HG03039 (cell line): ENCODE results near the gene ROBO1.
"Not testable (repeated sequence)": the region's sequence is repeated elsewhere in the genome, so short reads cannot be mapped to it uniquely, and the experiment has no call there.

Source experiments
- ATAC-seq: cut with Tn5 transposase; IDR thresholded peaks from one replicate; pipeline ENCODE4 v1.9.1; 2021; ENCODE audit warnings: mild to moderate bottlenecking, moderate library complexity; ENCODE audit not compliant: unreplicated experiment

The ROBO1 gene

DNA sequence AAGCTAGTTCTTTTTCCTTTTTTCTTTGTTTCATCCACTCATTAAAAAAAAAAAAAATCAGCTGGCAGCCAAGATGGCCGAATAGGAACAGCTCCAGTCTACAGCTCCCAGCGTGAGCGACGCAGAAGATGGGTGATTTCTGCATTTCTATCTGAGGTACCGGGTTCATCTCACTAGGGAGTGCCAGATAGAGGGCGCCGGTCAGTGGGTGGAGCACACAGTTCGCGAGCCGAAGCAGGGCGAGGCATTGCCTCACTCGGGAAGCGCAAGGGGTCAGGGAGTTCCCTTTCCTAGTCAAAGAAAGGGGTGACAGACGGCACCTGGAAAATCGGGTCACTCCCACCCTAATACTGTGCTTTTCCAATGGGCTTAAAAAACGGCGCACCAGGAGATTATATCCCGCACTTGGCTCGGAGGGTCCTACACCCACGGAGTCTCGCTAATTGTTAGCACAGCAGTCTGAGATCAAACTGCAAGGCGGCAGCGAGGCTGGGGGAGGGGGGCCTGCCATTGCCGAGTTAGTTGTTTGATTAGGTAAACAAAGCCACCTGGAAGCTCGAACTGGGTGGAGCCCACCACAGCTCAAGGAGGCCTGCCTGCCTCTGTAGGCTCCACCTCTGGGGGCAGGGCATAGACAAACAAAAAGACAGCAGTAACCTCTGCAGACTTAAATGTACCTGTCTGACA is 1092.5 kb downstream of the ROBO1 start:
- ATAC-seq: not testable (repeated sequence)

- no peak for ATAC-seq
These were observed 1097.1 kb downstream of the ROBO1 start for GRCh38 chr3:78670746-78671145.

DNA sequence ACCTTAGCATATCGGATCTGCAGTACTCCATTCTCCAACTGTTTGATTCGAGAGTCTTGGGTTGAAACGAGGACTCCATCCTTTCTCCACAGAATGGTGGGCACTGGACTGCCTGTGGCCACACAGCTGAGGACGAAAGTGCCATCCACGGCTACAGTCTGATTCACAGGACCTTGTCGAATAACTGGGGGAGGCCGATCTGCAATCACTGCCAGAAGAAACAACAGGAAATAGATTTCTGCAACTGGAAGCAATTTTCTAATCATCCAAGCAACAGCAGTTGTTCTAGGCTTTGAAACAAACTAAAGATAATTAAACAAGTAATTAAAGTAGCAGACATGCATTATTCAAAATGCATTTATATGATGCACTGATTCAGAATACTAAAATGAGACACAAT is 1097.7 kb downstream of the ROBO1 start:
- no peak for ATAC-seq

DNA sequence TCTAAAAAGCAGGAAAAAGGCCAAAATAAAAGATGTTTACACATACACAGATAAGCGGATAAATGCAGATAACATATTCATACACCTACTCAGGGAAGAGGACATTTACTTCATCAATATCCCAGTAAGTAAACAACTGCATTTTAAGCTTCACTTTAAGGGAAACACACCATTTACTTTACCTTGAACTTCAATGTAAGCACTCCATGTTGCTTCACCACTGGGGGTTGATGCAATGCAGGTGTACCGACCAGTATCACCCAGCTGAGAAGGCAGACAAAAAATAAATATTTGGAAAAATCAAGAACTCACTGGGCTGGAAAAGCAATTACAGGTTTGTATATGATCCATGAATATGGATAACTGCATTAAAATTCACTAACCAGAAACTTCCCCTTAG is 1099.5 kb downstream of the ROBO1 start:
- ATAC-seq: no peak

DNA sequence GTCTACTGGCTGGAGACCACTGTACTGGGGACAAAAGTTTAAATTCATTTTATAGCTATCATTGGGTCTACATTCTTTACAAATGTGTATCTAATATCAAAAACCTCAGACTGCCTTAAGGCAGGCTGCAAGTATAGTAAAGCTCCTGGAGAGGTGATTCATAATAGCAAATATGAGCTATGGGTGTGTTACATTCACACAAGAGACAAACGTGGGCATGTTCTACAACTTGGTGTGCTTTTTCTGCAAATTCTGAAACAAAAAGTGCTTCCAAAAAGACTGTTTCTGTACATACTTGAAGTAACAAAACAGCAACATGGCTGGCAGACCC is 1101.4 kb downstream of the ROBO1 start:
- no peak for ATAC-seq

DNA sequence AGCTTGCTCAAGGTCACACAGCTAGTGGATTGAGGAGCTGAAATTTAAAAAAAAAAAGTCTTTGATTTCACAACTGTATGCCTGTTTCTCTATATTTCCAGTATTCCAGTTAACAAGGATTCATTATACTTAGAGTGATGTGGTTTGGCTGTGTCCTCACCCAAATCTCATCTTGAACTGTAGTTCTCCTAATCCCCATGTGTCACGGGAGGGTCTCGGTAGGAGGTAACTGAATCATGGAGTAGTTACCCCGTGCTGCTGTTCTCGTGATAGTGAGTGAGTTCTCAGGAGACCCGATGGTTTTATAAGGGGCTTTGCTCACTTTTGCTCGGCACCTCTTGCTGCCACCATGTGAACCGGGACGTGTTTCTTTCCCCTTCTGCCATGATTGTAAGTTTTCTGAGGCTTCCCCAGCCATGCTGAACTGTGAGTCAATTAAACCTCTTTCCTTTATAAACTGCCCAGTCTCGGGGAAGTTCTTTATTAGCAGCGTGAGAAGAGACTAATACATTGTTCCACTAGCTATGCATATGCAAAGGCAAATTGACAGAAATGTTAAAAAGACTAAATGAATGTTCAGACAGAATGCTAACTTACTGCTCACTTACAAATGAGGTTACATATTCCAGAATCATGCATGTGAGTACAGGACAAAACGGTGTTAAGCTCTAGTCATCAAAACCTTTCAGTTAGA is 1101.9 kb downstream of the ROBO1 start:
- ATAC-seq: no peak

DNA sequence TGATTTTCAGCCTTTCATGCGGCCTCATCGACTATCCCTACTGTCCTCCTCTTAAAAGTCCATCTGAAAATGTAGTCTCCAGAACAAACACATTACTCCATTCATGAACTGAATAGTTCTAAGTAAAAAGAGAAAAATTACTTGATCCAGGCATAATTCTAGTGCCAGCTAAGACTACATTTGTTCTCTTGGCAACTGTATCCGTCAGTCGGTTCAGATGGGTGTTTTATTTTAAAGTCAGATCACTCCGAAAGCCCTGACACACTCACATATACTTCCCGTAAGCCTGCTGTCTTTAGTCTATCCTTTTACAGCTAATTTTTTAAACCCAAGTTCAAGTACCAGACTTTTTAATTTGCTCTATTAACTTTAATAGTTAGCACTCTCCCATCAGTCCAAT is 1102.7 kb downstream of the ROBO1 start:
- ATAC-seq: no peak

GRCh38 chr3:78660957-78661356 is 1106.8 kb downstream of the ROBO1 start:
- ATAC-seq: no peak

DNA sequence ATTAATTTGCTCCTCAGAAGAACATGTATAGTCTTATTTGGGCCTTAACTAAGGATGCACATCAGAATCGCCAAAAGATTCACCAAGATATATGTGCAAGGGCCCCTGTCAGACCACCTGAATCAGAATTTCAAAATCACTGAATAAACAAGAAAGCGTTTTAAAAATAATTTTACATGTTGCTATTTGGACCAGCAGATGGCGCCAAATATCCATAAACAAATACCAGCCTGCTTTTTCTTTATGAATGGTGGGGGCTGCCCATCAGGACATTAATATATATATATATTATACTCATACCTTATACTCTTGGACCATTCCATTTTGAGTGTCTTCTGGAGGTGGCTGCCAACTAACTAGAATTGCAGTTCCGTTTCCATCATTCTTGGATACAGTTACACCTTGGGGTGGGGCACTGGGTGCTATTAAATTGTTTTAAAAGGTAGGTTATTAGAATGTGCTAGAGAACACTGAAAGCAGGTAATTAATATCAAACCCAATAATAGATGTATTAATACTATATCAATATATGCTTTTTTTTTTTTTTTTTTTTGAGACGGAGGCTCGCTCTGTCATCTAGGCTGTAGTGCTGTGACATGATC is 1108.3 kb downstream of the ROBO1 start:
- no peak for ATAC-seq

DNA sequence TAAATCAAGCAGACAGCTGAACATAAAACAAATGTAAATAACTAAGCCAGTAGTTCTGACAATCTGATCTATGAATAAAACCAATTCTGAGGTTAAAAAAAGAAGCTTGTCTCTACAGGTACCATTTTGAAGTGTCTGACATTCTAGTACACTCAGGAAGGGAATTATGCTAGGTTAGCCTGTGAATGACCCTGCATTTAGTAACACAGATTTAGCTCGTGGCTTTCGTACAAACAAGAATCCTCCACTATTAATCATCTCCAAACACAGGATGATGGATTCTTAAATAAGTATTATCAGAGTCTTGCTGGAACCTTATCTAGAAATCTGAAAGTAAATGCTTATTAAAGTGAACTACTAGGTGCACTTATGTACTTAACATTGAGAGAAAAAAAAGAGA is 1120.1 kb downstream of the ROBO1 start:
- ATAC-seq: no peak

- peak; percentile 58 for ATAC-seq
These were observed 1122.0 kb downstream of the ROBO1 start for GRCh38 chr3:78645628-78646310.

DNA sequence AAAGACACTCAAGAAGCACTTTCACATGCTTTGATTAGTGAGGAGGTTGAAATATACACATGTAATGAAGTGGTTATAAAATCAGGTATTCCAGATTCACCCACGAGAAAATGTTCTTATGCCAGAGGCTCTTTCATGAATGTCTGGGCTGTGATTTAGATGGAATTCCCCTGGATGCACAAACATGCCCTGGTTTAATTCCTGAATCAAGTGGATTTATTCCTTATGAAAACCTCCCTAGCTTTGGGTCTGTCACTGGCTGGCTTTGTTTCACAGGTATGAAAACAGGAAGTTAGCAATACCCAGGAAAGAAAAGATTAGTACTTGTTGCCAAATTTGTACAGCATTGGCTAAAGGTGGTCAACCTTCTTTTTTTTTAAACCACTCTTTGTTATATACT is 1123.0 kb downstream of the ROBO1 start:
- no peak for ATAC-seq

DNA sequence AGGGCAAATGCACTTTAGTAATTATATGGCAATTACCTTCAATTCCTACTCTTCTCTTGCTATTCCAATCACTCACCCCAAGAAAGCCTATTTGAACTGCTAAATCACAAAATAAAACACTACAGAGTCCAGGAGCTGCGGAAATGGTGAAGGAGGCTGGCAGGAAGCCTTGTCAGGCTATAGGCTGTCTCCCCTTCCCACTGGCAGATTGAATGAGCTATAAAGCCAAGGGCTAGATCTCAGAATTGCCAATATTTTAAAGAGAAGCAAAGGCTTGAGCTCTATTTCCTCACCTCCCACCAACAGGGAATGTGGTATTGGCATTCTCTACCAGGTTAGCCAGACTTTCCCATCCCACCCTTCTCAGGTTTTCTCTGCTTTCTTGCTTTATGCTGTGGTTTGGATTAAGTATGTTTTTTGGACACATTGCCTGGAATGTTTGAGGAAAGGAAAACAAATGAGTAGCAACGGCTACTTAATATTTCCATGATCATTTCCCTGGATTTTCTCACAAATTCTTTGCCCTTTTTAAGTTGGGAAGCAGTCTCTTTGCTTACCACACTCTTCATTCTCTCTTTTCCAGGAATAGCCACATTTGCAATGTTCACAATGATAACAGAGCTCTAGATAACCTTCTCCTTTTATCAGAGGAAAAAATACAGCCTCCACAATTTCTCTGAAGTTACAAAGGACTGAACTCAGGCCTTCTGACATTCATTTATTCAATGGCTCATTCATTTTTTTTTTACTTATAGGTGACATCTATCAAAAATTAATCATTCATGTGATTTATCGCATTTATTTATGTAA is 1125.4 kb downstream of the ROBO1 start:
- no peak for ATAC-seq

DNA sequence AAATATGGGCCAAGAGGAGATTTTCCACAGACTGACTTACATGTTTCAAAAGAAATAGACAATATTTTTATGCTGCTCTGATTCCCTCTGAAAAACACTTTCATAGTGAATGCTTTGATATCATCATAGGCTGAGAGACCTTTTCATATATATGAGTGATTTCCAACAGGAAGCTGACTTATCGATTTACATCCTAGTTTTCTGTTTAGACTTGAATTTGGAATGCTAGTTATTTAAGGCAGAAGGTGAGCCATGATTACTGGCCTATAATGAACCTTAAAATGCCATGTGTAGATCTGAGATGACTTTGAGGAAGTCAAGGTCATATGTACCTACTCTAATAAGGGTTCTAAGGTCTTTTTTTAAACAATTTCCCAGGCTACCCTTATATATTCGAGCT is 1126.1 kb downstream of the ROBO1 start:
- no peak for ATAC-seq

DNA sequence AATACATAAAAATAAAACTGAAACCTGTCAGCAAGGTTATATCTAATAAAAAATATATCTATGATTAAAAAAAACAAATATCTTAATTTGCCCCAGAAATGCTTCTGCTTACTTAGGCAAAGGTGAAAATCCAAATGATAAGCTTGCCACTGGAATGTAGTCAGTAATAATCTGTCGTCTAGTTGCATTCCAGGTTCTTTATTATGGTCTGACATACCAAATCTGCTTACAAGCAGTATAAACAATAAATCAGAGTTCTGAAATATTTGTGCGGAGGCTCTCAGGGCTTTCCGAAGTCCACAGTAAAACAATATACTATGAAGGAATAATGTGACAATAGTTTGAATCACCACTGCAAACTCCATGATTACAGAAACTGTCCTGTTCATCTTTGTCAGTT is 1133.5 kb downstream of the ROBO1 start:
- ATAC-seq: no peak

- no peak for ATAC-seq
These were observed 1134.2 kb downstream of the ROBO1 start for GRCh38 chr3:78633626-78634025.

- ATAC-seq: no peak
These were observed 1134.8 kb downstream of the ROBO1 start for GRCh38 chr3:78632925-78633553.

GRCh38 chr3:78629544-78629943 is 1138.3 kb downstream of the ROBO1 start:
- ATAC-seq: no peak

GRCh38 chr3:78621061-78621716 is 1146.6 kb downstream of the ROBO1 start:
- no peak for ATAC-seq

- ATAC-seq: no peak
These were observed 1153.3 kb downstream of the ROBO1 start for GRCh38 chr3:78614486-78614885.
